CD4-positive, alpha-beta T cell (primary cell): ENCODE results near the gene SLC27A2. TPM values are rescaled to one million over a fixed set of nuclear protein-coding genes. Genes with fewer than 3 reads are reported as not detected.

Source experiments
- ATAC-seq: fragments of 200-7000 bp; cut with Tn5 transposase; one replicate; pipeline ENCODE4 v1.10.0; 2022; ENCODE audit warnings: mild to moderate bottlenecking; ENCODE audit not compliant: poor library complexity
- CTCF ChIA-PET: fragments of 350-600 bp; sonication (Branson Sonifier 250); formaldehyde crosslinking; loops from one replicate; lab custom pipeline; 2021; ENCODE audit warnings: antibody characterized with exemption, inconsistent platforms; lab: Charles Lee
- POLR2A ChIA-PET: fragments of 350-600 bp; sonication (Branson Sonifier 250); formaldehyde crosslinking; loops from one replicate; lab custom pipeline; 2021; ENCODE audit warnings: antibody characterized with exemption, inconsistent platforms; lab: Charles Lee
- DNase-seq, 14 experiments: peaks; one replicate each; pipeline ENCODE4 v3.0.0-alpha.2; 2013 to 2020; ENCODE audit warnings: mixed read lengths in 2 of 14
- H3K27ac ChIP-seq, 2 donors: one replicate each; pipeline versions ENCODE4 v1.5.1 to v1.7.0; 2013; ENCODE audit warnings: low read length in 2 of 2, low read depth in 1 of 2, mild to moderate bottlenecking in 1 of 2
- H3K27me3 ChIP-seq, 2 experiments: 1 replicate in 1 of 2; 2 replicates in 1 of 2; pipeline versions ENCODE4 v1.6.1 to v1.7.0; 2013; ENCODE audit warnings: low read length in 2 of 2, control low read depth in 1 of 2, mild to moderate bottlenecking in 1 of 2, moderate library complexity in 1 of 2; ENCODE audit not compliant: insufficient read depth in 2 of 2, control insufficient read depth in 1 of 2
- H3K36me3 ChIP-seq: one replicate; pipeline ENCODE4 v1.6.1; 2013; ENCODE audit warnings: low read length, control low read depth; ENCODE audit not compliant: insufficient read depth
- H3K4me1 ChIP-seq: one replicate; pipeline ENCODE4 v1.6.1; 2013; ENCODE audit warnings: low read length, control low read depth; ENCODE audit not compliant: insufficient read depth
- H3K4me3 ChIP-seq: one replicate; pipeline ENCODE4 v1.5.1; 2013; ENCODE audit warnings: mild to moderate bottlenecking, low read length, moderate library complexity
- H3K9me3 ChIP-seq, 2 experiments: 1 replicate in 1 of 2; 2 replicates in 1 of 2; pipeline versions ENCODE4 v1.6.1 to v1.7.0; 2013; ENCODE audit warnings: low read length in 2 of 2, mild to moderate bottlenecking in 2 of 2, control low read depth in 1 of 2, moderate library complexity in 1 of 2; ENCODE audit not compliant: control insufficient read depth in 1 of 2, insufficient read depth in 1 of 2
- H3K27ac Mint-ChIP-seq: one replicate; pipeline ENCODE4 v1.8.0; 2020; ENCODE audit warnings: mixed read lengths
- H3K27me3 Mint-ChIP-seq: one replicate; pipeline ENCODE4 v1.8.0; 2021; ENCODE audit warnings: mixed read lengths
- H3K36me3 Mint-ChIP-seq: one replicate; pipeline ENCODE4 v1.8.0; 2021; ENCODE audit warnings: low read depth, mixed read lengths
- H3K4me1 Mint-ChIP-seq: one replicate; pipeline ENCODE4 v1.8.0; 2021; ENCODE audit warnings: low read depth, mixed read lengths
- H3K4me3 Mint-ChIP-seq: one replicate; pipeline ENCODE4 v1.8.0; 2020; ENCODE audit warnings: mild to moderate bottlenecking, mixed read lengths
- H3K9me3 Mint-ChIP-seq: one replicate; pipeline ENCODE4 v1.8.0; 2020; ENCODE audit warnings: mixed read lengths
- intact Hi-C, 2 experiments: fragments of 100-400 bp; cut with DNase I in 1 of 2; cut with micrococcal nuclease in 1 of 2; formaldehyde crosslinking; loops; one replicate each; pipeline versions ENCODE4 v1.15.1 to v1.9.0; 2023 to 2025; cut with DNase I, micrococcal nuclease
- total RNA-seq, 174 experiments: library from RNA in 2 of 174; stranded (reverse) in 2 of 174; gene quantifications; one replicate each; pipeline ENCODE4 v1.2.3 and lab custom pipeline; 2021 to 2026
- TF ChIP-seq, protein P1 (sequence below): fragments of 200-600 bp; IDR thresholded peaks from one replicate; pipeline ENCODE4 v1.8.0; 2022; ENCODE audit warnings: antibody characterized with exemption, mild to moderate bottlenecking

The SLC27A2 gene
- total RNA-seq, 2 experiments from 2014 or later, result 0.22 to 0.31 TPM

DNA sequence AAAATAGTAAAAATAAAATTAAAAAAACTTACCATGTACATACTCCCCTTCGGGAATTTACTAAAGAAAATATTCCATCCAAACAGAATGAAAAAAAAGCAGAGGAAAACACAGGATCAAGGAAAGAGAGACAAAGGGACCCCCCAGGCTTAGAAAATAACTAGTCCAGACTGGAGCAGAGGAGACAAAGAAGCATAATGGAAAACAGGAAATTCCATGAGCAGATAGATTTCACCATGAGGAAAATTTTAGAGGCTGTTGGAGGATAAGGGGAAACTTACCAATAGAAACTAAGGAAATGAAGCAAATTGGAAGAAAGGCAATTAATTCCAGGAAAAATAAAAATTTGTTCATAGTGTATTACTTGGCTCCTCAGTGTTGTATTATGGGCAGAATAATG, 36.7 kb downstream of the SLC27A2 start:
- H3K27ac Mint-ChIP-seq, result no peak overlapping the region
- Histone ChIP-seq H3K4me3 (no peak overlapping the region), H3K36me3 (no peaks in the 10 kb centered on the region), H3K27me3 (no peaks in the 10 kb centered on the region), H3K4me1 (no peaks in the 10 kb centered on the region), H3K27ac (no peak overlapping the region), H3K9me3 (no peaks in the 10 kb centered on the region)
- H3K36me3 Mint-ChIP-seq, result no peaks in the 10 kb centered on the region
- ATAC-seq, result no peak
- CTCF ChIA-PET, result no interaction called here
- intact Hi-C loops, result no loop called here
- H3K27me3 Mint-ChIP-seq, result no peaks in the 10 kb centered on the region
- TF ChIP-seq, protein P1, sequence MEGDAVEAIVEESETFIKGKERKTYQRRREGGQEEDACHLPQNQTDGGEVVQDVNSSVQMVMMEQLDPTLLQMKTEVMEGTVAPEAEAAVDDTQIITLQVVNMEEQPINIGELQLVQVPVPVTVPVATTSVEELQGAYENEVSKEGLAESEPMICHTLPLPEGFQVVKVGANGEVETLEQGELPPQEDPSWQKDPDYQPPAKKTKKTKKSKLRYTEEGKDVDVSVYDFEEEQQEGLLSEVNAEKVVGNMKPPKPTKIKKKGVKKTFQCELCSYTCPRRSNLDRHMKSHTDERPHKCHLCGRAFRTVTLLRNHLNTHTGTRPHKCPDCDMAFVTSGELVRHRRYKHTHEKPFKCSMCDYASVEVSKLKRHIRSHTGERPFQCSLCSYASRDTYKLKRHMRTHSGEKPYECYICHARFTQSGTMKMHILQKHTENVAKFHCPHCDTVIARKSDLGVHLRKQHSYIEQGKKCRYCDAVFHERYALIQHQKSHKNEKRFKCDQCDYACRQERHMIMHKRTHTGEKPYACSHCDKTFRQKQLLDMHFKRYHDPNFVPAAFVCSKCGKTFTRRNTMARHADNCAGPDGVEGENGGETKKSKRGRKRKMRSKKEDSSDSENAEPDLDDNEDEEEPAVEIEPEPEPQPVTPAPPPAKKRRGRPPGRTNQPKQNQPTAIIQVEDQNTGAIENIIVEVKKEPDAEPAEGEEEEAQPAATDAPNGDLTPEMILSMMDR, result no peak
- no peaks in the 10 kb centered on the region for H3K4me1 Mint-ChIP-seq
- POLR2A ChIA-PET, result interaction anchor here (1.2 kb wide), 1 partner anchor 106 kb away, joined by 3 read pairs; no protein-coding TSS in a partner anchor
- no peak for DNase-seq
- H3K4me3 Mint-ChIP-seq, result no peak overlapping the region
- H3K9me3 Mint-ChIP-seq, result no peaks in the 10 kb centered on the region

DNA sequence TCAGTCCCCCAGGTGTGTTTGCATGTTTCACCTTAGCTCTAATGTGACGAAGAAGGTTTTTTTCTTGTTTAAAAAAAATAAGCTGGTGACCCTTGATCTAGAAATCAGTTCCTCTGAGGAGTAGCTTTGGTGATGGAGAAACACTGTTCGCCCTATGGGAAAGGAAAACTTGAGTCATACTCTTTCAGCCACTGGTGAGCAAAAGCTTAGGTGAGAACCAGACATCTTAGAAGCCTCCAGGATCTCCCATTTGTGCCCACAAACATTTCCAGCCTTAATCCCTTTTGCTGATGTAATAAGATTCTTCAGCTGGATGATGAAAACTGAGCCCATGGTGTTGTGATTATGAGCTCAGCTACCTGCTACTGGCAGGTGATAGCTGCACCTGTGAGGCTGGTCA, 37.8 kb downstream of the SLC27A2 start:
- H3K4me1 Mint-ChIP-seq, result no peaks in the 10 kb centered on the region
- H3K27me3 ChIP-seq, result no peaks in the 10 kb centered on the region
- TF ChIP-seq, protein P1, result no peak
- CTCF ChIA-PET, result no interaction called here
- no peaks in the 10 kb centered on the region for H3K36me3 Mint-ChIP-seq
- no peak for ATAC-seq
- H3K27ac ChIP-seq, result no peak overlapping the region
- no peaks in the 10 kb centered on the region for H3K36me3 ChIP-seq
- no peaks in the 10 kb centered on the region for H3K9me3 Mint-ChIP-seq
- intact Hi-C loops, result no loop called here
- POLR2A ChIA-PET, result interaction anchor here (1.2 kb wide), 1 partner anchor 105 kb away, joined by 3 read pairs; no protein-coding TSS in a partner anchor
- no peak for DNase-seq
- no peaks in the 10 kb centered on the region for H3K27me3 Mint-ChIP-seq
- H3K4me3 Mint-ChIP-seq, result no peak overlapping the region
- H3K27ac Mint-ChIP-seq, result no peak overlapping the region
- H3K4me1 ChIP-seq, result no peaks in the 10 kb centered on the region
- H3K9me3 ChIP-seq, result no peaks in the 10 kb centered on the region
- no peak overlapping the region for H3K4me3 ChIP-seq

DNA sequence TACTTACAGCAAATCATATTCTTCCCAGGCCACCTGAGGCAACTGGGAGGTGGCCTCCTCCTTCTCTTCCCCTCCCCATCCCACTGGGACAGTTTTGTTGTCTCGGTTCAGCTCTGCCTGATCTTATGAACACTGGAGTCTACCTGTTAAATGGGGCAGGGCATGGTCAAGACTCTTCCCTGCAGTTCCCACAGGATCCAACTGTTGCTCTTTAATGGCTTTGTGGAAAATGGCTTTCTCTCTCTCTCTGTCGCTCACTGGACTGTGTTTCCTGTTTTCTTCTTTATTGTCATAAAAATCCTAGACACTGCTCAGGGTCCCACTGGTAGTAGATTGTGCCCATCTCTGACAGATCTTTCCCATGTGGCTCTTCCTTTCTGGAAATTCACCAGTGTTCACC, 40.2 kb downstream of the SLC27A2 start:
- ATAC-seq (no peak), DNase-seq (no peak)
- no peaks in the 10 kb centered on the region for H3K9me3 ChIP-seq
- no peak overlapping the region for H3K27ac ChIP-seq
- ChIA-PET CTCF (no interaction called here), POLR2A (no interaction called here)
- no peaks in the 10 kb centered on the region for H3K36me3 ChIP-seq
- Mint-ChIP-seq H3K27ac (no peak overlapping the region), H3K4me3 (no peak overlapping the region), H3K4me1 (no peaks in the 10 kb centered on the region), H3K36me3 (no peaks in the 10 kb centered on the region), H3K27me3 (no peaks in the 10 kb centered on the region), H3K9me3 (no peaks in the 10 kb centered on the region)
- intact Hi-C loops, result no loop called here
- no peaks in the 10 kb centered on the region for H3K27me3 ChIP-seq
- TF ChIP-seq, protein P1, result no peak
- H3K4me3 ChIP-seq, result no peak overlapping the region
- H3K4me1 ChIP-seq, result no peaks in the 10 kb centered on the region
